Loucy (cell line): ENCODE data around the gene BEAN1.

Experiments used
- CTCF ChIP-seq: fragments of 200-600 bp; sonication (generic); conservative IDR thresholded peaks from 2 replicates; pipeline ENCODE4 v1.5.1; 2014; ENCODE audit warnings: mild to moderate bottlenecking, antibody characterized with exemption, low read length
- EZH2phosphoT487 ChIP-seq: fragments of 200-600 bp; IDR thresholded peaks from 2 replicates; pipeline ENCODE4 v1.6.1; 2018; ENCODE audit warnings: antibody characterized with exemption, mild to moderate bottlenecking, moderate library complexity, borderline replicate concordance

GRCh38 chr16:66379571-66379941 lies 47.5 kb upstream of the BEAN1 start:
- no peak for TF ChIP-seq CTCF
- no peak for TF ChIP-seq EZH2phosphoT487
